Muscle layer of colon (tissue), 2 donors: ENCODE measurements around the gene SPATA18.
"Not testable (repeated sequence)": the region's sequence is repeated elsewhere in the genome, so short reads cannot be mapped to it uniquely, and the experiment has no call there.

Experiments
- H3K27ac ChIP-seq: one replicate; pipeline ENCODE4 v1.7.0; 2013; ENCODE audit warnings: low read depth, mild to moderate bottlenecking, low read length, moderate library complexity
- H3K27me3 ChIP-seq, 2 donors: one replicate each; pipeline ENCODE4 v1.7.0; 2013; ENCODE audit warnings: low read length in 2 of 2, mild to moderate bottlenecking in 2 of 2; ENCODE audit not compliant: insufficient read depth in 2 of 2, control insufficient read depth in 1 of 2
- H3K36me3 ChIP-seq: one replicate; pipeline ENCODE4 v1.7.0; 2013; ENCODE audit warnings: mild to moderate bottlenecking, low read length; ENCODE audit not compliant: insufficient read depth
- H3K4me1 ChIP-seq: one replicate; pipeline ENCODE4 v1.7.0; 2013; ENCODE audit warnings: mild to moderate bottlenecking, low read length; ENCODE audit not compliant: insufficient read depth
- H3K4me3 ChIP-seq, 2 donors: one replicate each; pipeline ENCODE4 v1.7.0; 2013; ENCODE audit warnings: low read length in 2 of 2, low read depth in 1 of 2, mild to moderate bottlenecking in 1 of 2, moderate library complexity in 1 of 2
- H3K9ac ChIP-seq: one replicate; pipeline ENCODE4 v1.7.0; 2013; ENCODE audit warnings: low read length
- H3K9me3 ChIP-seq: one replicate; pipeline ENCODE4 v1.7.0; 2013; ENCODE audit warnings: mild to moderate bottlenecking, low read length
- donor health status: abdominal sarcoma.
- donor health status: Adenocarcinoma of cecum.

SPATA18 gene

DNA sequence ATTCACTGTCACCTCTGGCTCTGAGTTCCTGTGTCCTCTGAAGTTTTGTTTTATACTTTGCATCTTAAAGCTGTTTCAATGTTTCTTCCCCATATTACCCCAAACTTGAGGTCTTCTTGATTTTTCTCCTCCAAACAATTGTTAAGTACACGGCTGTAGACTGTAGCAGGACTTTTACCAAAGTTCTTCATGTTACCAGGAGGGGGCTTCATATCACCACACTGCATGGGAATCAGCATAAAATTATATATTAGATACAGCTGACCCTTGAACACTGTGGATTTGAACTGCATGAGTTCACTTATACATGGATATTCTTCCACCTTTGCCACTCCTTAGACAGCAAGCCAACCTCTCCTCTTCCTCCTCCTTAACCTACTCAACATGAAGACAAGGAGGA lies 56.6 kb downstream of the SPATA18 start:
- Histone ChIP-seq H3K9ac (no peak overlapping the region), H3K27me3 (no peaks in the 10 kb centered on the region), H3K27ac (no peak overlapping the region), H3K4me1 (no peaks in the 10 kb centered on the region), H3K9me3 (no peaks in the 10 kb centered on the region), H3K36me3 (no peaks in the 10 kb centered on the region), H3K4me3 (no peak overlapping the region)

DNA sequence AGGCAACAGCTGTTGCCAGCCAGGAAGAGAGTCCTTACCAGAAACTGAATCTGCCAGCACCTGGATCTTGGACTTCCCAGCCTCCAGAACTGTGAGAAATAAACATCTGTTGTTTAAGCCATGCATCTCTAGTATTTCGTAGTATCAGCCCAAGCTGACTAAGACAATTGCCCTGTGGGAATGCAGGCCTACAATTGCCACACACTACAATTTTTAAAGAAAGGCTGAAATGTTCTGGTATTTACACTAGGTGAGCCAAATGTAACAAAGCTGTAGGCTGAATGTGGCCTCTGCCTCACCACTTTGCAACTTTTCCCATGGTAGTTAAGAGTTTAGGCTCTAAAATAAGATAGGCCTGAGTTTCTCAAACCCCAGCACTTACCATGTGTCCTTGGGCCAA lies 59.1 kb downstream of the SPATA18 start:
- H3K36me3 ChIP-seq: no peaks in the 10 kb centered on the region
- H3K9ac ChIP-seq: no peak overlapping the region
- no peaks in the 10 kb centered on the region for H3K4me1 ChIP-seq
- H3K4me3 ChIP-seq: no peak overlapping the region
- H3K27me3 ChIP-seq: no peaks in the 10 kb centered on the region
- no peak overlapping the region for H3K27ac ChIP-seq
- no peaks in the 10 kb centered on the region for H3K9me3 ChIP-seq

DNA sequence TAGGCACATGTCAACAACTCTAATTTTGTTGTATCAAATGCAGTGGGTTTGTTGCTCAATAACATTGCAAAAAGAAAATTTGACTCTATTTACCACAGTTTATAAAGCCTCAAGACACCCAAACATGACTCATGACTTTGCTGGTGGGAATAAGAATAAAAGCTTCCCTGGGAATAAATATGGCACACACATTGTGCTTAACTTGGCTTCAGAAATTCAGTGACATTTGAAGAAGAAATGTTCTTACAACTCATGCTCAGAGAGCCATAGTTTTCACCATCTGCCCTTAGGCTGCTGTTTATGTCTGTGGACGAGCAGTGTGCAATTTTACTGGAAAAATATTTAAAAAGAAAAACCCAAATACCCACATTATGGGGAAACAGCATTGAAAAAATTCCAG lies 60.9 kb downstream of the SPATA18 start:
- Histone ChIP-seq H3K9me3 (no peaks in the 10 kb centered on the region), H3K36me3 (no peaks in the 10 kb centered on the region), H3K4me3 (no peak overlapping the region), H3K27ac (no peak overlapping the region), H3K9ac (no peak overlapping the region), H3K4me1 (no peaks in the 10 kb centered on the region), H3K27me3 (no peaks in the 10 kb centered on the region)

DNA sequence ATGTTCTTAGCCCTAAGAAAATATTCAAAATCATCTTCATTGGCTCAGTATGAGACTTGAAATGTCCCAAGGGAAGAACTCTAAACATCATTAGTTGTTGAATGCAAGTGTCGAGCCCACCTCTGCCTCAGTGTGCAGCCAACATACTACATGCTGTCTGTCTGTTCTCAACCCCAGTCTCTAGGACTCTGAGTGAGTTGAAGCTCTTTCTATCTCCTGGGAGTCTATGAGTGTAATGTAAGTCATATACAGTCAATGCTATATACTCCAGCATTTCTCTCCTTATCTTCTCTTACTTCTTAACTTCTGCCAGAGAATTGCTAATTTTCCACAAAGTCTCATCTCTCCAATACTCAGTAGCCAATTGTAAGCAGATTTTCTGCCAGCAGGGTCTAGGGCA lies 61.3 kb downstream of the SPATA18 start:
- Histone ChIP-seq H3K9ac (no peak overlapping the region), H3K27ac (no peak overlapping the region), H3K27me3 (no peaks in the 10 kb centered on the region)

DNA sequence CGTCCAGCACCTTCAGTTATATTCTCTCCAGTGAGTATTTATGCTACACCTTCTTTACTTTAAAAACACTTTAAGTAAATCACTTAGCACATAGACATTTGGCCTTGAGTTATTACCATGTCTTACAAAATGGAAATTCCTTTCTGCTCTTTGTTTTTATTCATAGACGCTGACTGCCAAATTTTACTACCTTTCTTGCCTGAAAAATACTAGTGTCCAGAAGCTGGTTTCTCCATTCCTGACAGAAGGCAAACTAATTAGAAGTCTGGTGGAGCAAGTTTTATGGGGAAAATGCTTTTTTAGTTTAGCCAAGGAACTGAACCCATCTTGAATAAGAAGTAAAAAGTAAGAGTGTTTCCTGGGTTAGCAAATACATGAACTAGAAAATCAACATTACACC lies 65.5 kb downstream of the SPATA18 start:
- no peak overlapping the region for H3K9ac ChIP-seq
- H3K4me1 ChIP-seq: no peaks in the 10 kb centered on the region
- H3K27me3 ChIP-seq: no peaks in the 10 kb centered on the region
- H3K27ac ChIP-seq: no peak overlapping the region
- no peak overlapping the region for H3K4me3 ChIP-seq
- no peaks in the 10 kb centered on the region for H3K9me3 ChIP-seq
- no peaks in the 10 kb centered on the region for H3K36me3 ChIP-seq

More for the DNA sequence above, 61.3 kb downstream of the SPATA18 start:
- Histone ChIP-seq H3K4me3 (no peak overlapping the region), H3K4me1 (no peaks in the 10 kb centered on the region), H3K9me3 (no peaks in the 10 kb centered on the region), H3K36me3 (no peaks in the 10 kb centered on the region)

DNA sequence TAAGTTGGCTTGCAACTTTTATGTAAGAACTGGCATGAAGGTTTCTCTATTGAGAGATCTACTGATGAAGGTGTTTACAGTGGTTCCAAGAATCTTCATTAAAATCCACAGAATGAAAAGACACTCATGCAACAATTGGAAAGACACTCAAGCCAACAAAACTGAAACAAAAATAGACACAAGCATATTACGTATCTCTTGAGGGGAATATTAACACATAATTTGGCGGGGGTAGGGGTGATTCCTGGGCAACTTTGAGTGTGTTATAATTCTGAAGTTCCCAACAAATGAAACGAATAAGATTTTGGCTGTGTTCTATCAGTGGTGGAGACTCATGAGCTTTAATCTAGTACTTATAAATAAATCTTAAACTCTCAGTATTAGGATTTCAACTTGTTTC lies 75.1 kb downstream of the SPATA18 start:
- Histone ChIP-seq H3K9me3 (no peaks in the 10 kb centered on the region), H3K27me3 (no peaks in the 10 kb centered on the region), H3K27ac (no peak overlapping the region), H3K9ac (no peak overlapping the region), H3K4me3 (no peak overlapping the region), H3K36me3 (no peaks in the 10 kb centered on the region), H3K4me1 (no peaks in the 10 kb centered on the region)

DNA sequence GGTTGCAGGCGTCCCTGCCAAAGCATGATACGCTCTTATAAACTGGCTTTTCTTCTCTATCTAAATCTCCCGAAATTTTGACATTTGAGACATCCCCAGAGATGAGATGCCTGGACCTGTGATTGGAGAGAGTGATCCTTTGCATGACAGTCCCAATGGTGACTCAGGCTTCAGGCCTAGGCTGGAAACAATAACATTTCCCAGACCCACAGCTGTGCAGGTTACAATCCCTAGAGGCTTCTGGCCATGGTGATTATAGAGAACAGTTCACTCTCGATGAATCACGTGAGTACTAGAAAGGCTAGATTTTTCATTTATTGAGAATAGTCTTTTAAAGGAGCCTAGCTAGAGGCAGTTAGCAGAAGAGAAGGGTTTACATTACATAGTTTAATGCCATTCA lies 75.9 kb downstream of the SPATA18 start:
- no peaks in the 10 kb centered on the region for H3K9me3 ChIP-seq
- no peak overlapping the region for H3K9ac ChIP-seq

DNA sequence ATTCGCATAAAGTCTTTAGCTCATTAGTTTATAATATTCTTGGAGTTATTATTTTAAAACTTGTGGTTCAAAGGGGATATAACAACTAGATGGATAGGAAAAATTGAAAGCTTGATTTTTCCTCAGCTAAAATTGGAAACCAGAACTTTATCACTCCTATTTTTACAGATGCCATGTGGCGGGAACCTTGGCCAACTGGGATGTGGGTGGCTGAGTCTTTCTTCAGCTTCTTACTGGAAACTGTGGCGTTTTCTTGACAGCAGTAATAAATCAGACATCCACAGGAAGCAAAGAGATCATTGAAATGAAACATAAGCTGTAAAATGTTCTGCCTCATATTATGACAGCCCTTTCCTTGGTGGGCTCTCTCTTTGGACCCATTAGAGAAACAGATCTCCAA lies 84.1 kb downstream of the SPATA18 start:
- Histone ChIP-seq H3K36me3 (no peaks in the 10 kb centered on the region), H3K27ac (no peak overlapping the region), H3K27me3 (no peaks in the 10 kb centered on the region), H3K9ac (no peak overlapping the region), H3K9me3 (no peaks in the 10 kb centered on the region), H3K4me1 (no peaks in the 10 kb centered on the region), H3K4me3 (no peak overlapping the region)

More for the DNA sequence above, 75.9 kb downstream of the SPATA18 start:
- Histone ChIP-seq H3K4me3 (no peak overlapping the region), H3K4me1 (no peaks in the 10 kb centered on the region), H3K36me3 (no peaks in the 10 kb centered on the region), H3K27me3 (no peaks in the 10 kb centered on the region), H3K27ac (no peak overlapping the region)

DNA sequence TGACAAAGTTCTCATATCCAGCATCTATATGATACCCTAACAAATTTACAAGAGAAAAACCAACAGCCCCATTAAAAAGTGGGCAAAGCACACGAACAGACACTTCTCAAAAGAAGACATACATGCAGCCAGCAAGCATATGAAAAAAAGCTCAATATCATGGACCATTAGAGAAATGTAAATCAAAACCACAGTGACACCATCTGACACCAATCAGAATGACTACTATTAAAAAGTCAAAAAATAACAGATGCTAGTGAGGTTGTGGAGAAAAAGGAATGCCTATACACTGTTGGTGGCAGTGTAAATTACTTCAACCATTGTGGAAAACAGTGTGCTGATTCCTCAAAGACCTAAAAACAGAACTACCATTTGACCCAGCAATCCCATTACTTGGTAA lies 86.0 kb downstream of the SPATA18 start:
- H3K4me3 ChIP-seq, H3K4me1 ChIP-seq, H3K27me3 ChIP-seq, H3K9me3 ChIP-seq, H3K27ac ChIP-seq, H3K9ac ChIP-seq, H3K36me3 ChIP-seq: not testable (repeated sequence)

DNA sequence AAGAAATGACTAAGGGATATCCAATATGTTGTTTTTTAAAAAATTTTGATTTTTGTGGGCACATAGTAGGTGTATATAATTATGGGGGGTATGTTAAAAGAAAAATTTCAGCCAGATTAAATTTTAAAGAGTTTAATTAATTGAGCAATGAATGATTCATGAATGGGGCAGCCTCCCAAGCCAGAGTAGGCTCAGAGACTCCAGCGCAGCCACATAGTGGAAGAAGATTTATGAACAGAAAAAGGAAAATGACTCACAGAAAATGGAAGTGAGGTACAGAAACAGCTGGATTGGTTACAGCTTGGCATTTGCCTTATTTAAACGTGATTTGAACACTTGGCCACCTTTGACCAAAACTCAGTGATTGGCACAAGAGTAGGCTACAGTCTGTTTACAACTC lies 91.7 kb downstream of the SPATA18 start:
- Histone ChIP-seq H3K27me3 (no peaks in the 10 kb centered on the region), H3K27ac (no peak overlapping the region), H3K36me3 (no peaks in the 10 kb centered on the region)

DNA sequence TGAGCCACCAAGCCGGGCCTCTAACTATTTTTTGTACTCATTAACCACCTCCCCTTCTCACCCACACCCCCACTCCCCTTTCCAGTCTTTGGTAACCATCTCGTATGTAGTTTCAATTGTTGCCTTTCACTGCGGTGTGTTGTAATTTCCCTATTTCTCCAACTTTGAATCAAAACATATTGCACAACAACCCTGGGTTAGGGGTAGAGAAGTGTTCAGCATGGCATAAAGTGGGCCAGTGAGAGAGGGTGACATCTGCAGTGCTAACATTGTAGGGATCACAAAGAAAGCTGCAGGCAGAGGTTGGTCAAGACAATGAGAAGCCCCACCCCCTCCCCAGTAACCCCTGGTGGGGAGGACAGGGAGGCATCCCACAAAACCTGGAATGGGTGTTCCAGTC lies 92.7 kb downstream of the SPATA18 start:
- H3K27ac ChIP-seq: no peak overlapping the region
- H3K9ac ChIP-seq: no peak overlapping the region
- no peak overlapping the region for H3K4me3 ChIP-seq
- no peaks in the 10 kb centered on the region for H3K27me3 ChIP-seq
- H3K36me3 ChIP-seq: no peaks in the 10 kb centered on the region
- no peaks in the 10 kb centered on the region for H3K9me3 ChIP-seq
- H3K4me1 ChIP-seq: no peaks in the 10 kb centered on the region

More for the DNA sequence above, 91.7 kb downstream of the SPATA18 start:
- H3K4me3 ChIP-seq: no peak overlapping the region
- H3K9me3 ChIP-seq: no peaks in the 10 kb centered on the region
- no peaks in the 10 kb centered on the region for H3K4me1 ChIP-seq
- H3K9ac ChIP-seq: no peak overlapping the region

DNA sequence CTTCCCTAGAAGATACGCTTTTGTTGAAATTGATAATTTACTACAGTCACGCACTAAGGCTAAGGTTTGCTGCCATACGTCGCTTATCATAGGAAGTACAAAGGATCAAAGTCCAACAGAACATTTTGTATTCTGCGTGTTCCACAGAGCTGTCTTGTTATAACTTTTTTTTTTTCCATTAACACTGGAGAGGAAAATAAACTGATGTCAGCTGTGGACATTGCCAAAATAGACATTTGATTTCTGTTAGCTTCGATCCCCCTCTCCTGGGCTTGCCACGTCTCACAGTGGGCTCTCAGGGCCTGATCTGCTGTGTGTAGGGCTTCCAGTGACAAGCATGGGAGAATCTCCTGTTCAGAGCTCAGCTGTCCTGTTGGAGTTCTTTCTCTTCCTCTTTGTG lies 93.3 kb downstream of the SPATA18 start:
- no peaks in the 10 kb centered on the region for H3K9me3 ChIP-seq

More for the DNA sequence above, 93.3 kb downstream of the SPATA18 start:
- no peak overlapping the region for H3K9ac ChIP-seq
- H3K27me3 ChIP-seq: no peaks in the 10 kb centered on the region
- H3K27ac ChIP-seq: no peak overlapping the region
- H3K4me3 ChIP-seq: no peak overlapping the region
- no peaks in the 10 kb centered on the region for H3K4me1 ChIP-seq
- H3K36me3 ChIP-seq: no peaks in the 10 kb centered on the region
